GM11168 (cell line): ENCODE measurements around the gene DDX24.

Source experiments
- in situ Hi-C: fragments of 300-500 bp; cut with MboI; formaldehyde crosslinking; loops from one replicate; pipeline ENCODE4 v1.12.0; 2022; ENCODE audit warnings: low sequenced_read_pairs; ENCODE audit not compliant: unreplicated experiment

DDX24 gene

DNA sequence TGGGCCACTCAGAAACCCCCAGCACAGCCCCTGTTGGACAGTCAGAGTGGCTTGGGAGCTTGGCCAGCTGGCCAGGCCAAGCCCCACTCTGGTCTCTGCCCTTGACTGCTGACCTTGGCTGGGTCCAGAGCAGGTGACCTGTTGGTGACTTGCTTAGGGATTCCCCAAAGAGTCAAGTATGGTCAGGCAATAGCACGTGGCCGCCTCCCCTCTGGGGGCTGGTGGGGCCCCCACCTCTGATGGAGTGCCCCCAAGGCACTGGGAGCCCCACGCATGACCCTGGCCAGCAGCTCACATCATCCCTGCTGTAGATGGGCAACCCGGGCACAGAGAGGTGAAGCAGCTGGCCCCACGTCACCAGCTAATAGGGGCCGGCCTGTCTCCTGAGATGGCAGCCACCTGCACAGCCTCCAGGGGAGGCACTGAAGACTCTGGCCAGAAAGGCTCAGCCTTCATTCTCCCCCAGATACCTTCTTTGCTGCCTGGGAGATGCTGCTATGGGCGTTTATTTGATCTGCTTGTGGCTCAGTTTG is 82.1 kb downstream of the DDX24 start:
- in situ Hi-C loops = no loop called here
